COLO829 (cell line): ENCODE results near the gene RTL1.

Experiments used
- DNase-seq: peaks from one replicate; pipeline ENCODE4 v3.0.0; 2012; ENCODE audit warnings: low spot score

The RTL1 gene

GRCh38 chr14:100864960-100865681 lies 38.4 kb downstream of the RTL1 start:
- DNase-seq: peak; percentile 13

- DNase-seq: no peak
Observed at GRCh38 chr14:100864206-100864605, 39.3 kb downstream of the RTL1 start.

GRCh38 chr14:100862793-100863192 lies 40.7 kb downstream of the RTL1 start:
- no peak for DNase-seq

GRCh38 chr14:100862277-100862676 lies 41.2 kb downstream of the RTL1 start:
- DNase-seq: no peak

- no peak for DNase-seq
Observed at GRCh38 chr14:100861937-100862247, 41.6 kb downstream of the RTL1 start.

GRCh38 chr14:100861188-100861936 lies 42.2 kb downstream of the RTL1 start:
- DNase-seq: no peak

- DNase-seq: no peak
Observed at GRCh38 chr14:100860556-100861187, 42.9 kb downstream of the RTL1 start.

- DNase-seq: no peak
Observed at GRCh38 chr14:100859781-100860180, 43.7 kb downstream of the RTL1 start.

GRCh38 chr14:100858838-100859220 lies 44.7 kb downstream of the RTL1 start:
- DNase-seq: no peak

- DNase-seq: no peak
Observed at GRCh38 chr14:100857923-100858837, 45.3 kb downstream of the RTL1 start.

- DNase-seq: no peak
Observed at GRCh38 chr14:100857233-100857922, 46.1 kb downstream of the RTL1 start.

- no peak for DNase-seq
Observed at GRCh38 chr14:100856056-100856950, 47.2 kb downstream of the RTL1 start.

- DNase-seq: no peak
Observed at GRCh38 chr14:100855256-100855930, 48.1 kb downstream of the RTL1 start.

- DNase-seq: no peak
Observed at GRCh38 chr14:100854435-100854834, 49.1 kb downstream of the RTL1 start.

- no peak for DNase-seq
Observed at GRCh38 chr14:100851946-100852620, 51.4 kb downstream of the RTL1 start.

- DNase-seq: no peak
Observed at GRCh38 chr14:100851586-100851916, 52.0 kb downstream of the RTL1 start.

GRCh38 chr14:100850841-100851585 lies 52.5 kb downstream of the RTL1 start:
- peak; percentile 56 for DNase-seq

- peak; percentile 29 for DNase-seq
Observed at GRCh38 chr14:100849115-100849781, 54.3 kb downstream of the RTL1 start.
